Thoracic aorta (tissue), 2 donors: ENCODE measurements around the gene SLC50A1. TPM values are rescaled to one million over a fixed set of nuclear protein-coding genes. Genes with fewer than 3 reads are reported as not detected.
"Not testable (repeated sequence)": the region's sequence is repeated elsewhere in the genome, so short reads cannot be mapped to it uniquely, and the experiment has no call there.

Source experiments
- ATAC-seq: fragments of 150-250 bp; one replicate; pipeline ENCODE4 v1.8.0; 2017; ENCODE audit warnings: low read depth; ENCODE audit not compliant: insufficient number of reproducible peaks, low FRiP score
- DNase-seq: peaks from one replicate; pipeline ENCODE4 v3.0.0-alpha.2; 2020; ENCODE audit warnings: low spot score
- H3K27ac ChIP-seq, 2 donors: fragments of 200-600 bp; sonication (generic); 1 replicate in 1 of 2; 2 replicates in 1 of 2; pipeline ENCODE4 v1.5.1; 2016; ENCODE audit warnings: mild to moderate bottlenecking in 2 of 2, moderate library complexity in 2 of 2
- H3K27me3 ChIP-seq: fragments of 200-600 bp; sonication (generic); replicated peaks from 2 replicates; pipeline ENCODE4 v1.6.0; 2016; ENCODE audit warnings: mild to moderate bottlenecking; ENCODE audit not compliant: insufficient read depth
- H3K36me3 ChIP-seq: fragments of 200-600 bp; sonication (generic); one replicate; pipeline ENCODE4 v1.5.1; 2016
- H3K4me1 ChIP-seq, 2 donors: fragments of 200-600 bp; sonication (generic); 1 replicate in 1 of 2; 2 replicates in 1 of 2; pipeline versions ENCODE4 v1.5.1 to v1.6.0; 2016; ENCODE audit warnings: low read depth in 2 of 2, mild to moderate bottlenecking in 1 of 2; ENCODE audit not compliant: control insufficient read depth in 1 of 2
- H3K4me3 ChIP-seq: fragments of 200-600 bp; sonication (generic); 2 replicates; pipeline ENCODE4 v1.5.1; 2016; ENCODE audit warnings: mild to moderate bottlenecking
- H3K9me3 ChIP-seq: fragments of 200-600 bp; sonication (generic); 2 replicates; pipeline ENCODE4 v1.5.1; 2016
- total RNA-seq, 2 donors: library from RNA; depleted of rRNA; stranded (reverse); fragments of >200 nt; gene quantifications; one replicate each; pipeline versions ENCODE4 v1.1.0 to v1.2.3, GENCODE V29; 2016
- TF ChIP-seq, protein P1 (sequence below): fragments of 200-600 bp; sonication (generic); IDR thresholded peaks from one replicate; pipeline ENCODE4 v1.5.1; 2019; ENCODE audit warnings: antibody characterized with exemption

The SLC50A1 gene
- total RNA-seq, 2 donors from 2014 or later, result 13.0 to 22.2 TPM

DNA sequence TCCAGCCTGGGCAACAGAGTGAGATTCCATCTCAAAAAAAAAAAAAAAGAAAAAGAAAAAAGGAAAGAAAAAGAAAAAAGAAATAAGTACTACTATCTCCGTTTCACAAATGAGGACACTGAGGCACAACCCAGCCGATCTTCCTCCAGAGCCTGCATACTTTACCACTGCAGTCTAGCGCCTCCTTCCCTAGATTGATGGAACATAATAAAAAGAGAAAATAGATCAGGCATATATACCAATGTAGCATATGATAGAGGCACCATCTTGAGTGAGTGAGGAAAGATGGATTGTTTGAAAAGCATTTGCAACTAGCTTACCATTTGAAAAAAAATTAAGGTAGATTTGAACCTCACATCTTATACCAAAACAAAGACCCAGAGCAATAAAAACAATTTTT is 9.8 kb downstream of the SLC50A1 start:
- H3K9me3 ChIP-seq, result no peaks in the 10 kb centered on the region
- no peaks in the 10 kb centered on the region for H3K27me3 ChIP-seq
- no peaks in the 10 kb centered on the region for H3K4me1 ChIP-seq
- TF ChIP-seq, protein P1, sequence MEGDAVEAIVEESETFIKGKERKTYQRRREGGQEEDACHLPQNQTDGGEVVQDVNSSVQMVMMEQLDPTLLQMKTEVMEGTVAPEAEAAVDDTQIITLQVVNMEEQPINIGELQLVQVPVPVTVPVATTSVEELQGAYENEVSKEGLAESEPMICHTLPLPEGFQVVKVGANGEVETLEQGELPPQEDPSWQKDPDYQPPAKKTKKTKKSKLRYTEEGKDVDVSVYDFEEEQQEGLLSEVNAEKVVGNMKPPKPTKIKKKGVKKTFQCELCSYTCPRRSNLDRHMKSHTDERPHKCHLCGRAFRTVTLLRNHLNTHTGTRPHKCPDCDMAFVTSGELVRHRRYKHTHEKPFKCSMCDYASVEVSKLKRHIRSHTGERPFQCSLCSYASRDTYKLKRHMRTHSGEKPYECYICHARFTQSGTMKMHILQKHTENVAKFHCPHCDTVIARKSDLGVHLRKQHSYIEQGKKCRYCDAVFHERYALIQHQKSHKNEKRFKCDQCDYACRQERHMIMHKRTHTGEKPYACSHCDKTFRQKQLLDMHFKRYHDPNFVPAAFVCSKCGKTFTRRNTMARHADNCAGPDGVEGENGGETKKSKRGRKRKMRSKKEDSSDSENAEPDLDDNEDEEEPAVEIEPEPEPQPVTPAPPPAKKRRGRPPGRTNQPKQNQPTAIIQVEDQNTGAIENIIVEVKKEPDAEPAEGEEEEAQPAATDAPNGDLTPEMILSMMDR, result no peak
- H3K36me3 ChIP-seq, result no peaks in the 10 kb centered on the region
- no peak overlapping the region for H3K4me3 ChIP-seq
- ATAC-seq (no peak), DNase-seq (no peak)
- no peak overlapping the region for H3K27ac ChIP-seq

DNA sequence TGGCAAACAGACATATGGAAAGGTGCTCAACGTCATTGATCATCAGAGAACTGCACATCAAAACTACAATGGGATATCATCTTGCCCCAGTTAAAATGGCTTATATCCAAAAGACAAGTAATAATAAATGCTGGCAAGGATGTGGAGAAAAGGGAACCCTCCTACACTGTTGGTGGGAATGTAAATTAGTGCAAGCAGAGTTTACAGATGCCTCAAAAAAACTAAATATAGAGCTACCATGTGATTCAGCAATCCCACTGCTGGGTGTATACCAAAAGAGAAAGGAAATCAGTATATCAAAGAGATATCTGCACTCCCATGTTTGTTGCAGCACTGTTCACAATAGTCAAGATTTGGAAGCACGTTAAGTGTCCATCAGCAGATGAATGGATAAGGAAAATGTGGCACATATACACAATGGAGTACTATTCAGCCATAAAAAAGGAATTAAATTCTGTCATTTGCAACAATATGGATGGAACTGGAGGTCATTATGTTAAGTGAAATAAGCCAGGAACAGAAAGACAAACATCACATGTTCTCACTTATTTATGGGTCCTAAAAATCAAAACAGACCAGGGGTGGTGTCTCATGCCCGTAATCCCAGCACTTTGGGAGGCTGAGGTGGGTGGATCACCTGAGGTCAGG is 20.5 kb downstream of the SLC50A1 start:
- DNase-seq, H3K4me1 ChIP-seq: not testable (repeated sequence)

DNA sequence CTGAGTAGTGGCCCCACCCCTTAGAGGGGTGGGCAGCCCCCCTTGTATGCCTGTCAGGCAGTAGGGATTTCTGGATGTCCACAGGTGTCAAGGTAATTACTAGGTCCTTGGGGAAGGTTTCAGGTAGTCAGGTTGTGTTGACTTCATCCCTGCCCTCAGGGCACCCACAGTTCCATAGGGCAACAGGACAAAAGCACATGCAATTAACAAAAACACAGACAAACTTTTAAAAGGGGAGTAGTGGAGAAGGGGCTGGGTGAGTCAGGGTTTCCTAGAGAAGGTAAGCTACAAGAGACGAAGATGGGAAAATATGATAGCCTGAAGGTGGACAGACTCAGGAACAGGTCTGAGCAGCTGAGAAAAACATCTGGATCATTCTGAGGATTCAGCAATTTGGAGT is 23.3 kb downstream of the SLC50A1 start:
- TF ChIP-seq, protein P1, result no peak
- DNase-seq (no peak), ATAC-seq (no peak)

More for the DNA sequence above, 20.5 kb downstream of the SLC50A1 start:
- H3K4me3 ChIP-seq, ATAC-seq, H3K9me3 ChIP-seq, H3K27me3 ChIP-seq, H3K36me3 ChIP-seq, H3K27ac ChIP-seq: not testable (repeated sequence)

DNA sequence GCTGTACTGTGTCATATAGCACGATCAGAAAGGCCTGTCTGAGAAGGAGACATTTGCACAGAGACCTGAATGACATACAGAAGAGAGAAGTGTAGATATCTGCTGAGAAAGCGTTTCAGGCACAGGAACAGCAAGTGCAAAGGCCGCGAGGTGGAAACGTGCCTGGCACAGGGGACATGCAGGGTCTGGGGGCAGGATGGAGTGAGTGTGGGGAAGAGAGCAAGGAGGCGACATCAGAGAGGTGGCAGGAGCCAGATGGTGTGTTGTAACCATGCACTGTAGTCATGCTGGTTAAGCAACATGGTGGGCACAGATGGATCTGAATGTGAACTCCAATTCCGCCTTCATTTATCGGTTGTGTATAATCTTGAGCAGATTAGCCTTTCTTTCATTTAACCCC is 24.5 kb downstream of the SLC50A1 start:
- no peaks in the 10 kb centered on the region for H3K27me3 ChIP-seq
- TF ChIP-seq, protein P1, result no peak
- H3K4me1 ChIP-seq, result no peaks in the 10 kb centered on the region
- H3K4me3 ChIP-seq, result no peak overlapping the region
- no peaks in the 10 kb centered on the region for H3K9me3 ChIP-seq
- no peak overlapping the region for H3K27ac ChIP-seq
- H3K36me3 ChIP-seq, result no peaks in the 10 kb centered on the region
- ATAC-seq, result no peak
- no peak for DNase-seq

More for the DNA sequence above, 23.3 kb downstream of the SLC50A1 start:
- no peak overlapping the region for H3K27ac ChIP-seq
- H3K27me3 ChIP-seq, result no peaks in the 10 kb centered on the region
- H3K4me1 ChIP-seq, result no peaks in the 10 kb centered on the region
- H3K9me3 ChIP-seq, result no peaks in the 10 kb centered on the region
- no peak overlapping the region for H3K4me3 ChIP-seq
- H3K36me3 ChIP-seq, result no peaks in the 10 kb centered on the region

DNA sequence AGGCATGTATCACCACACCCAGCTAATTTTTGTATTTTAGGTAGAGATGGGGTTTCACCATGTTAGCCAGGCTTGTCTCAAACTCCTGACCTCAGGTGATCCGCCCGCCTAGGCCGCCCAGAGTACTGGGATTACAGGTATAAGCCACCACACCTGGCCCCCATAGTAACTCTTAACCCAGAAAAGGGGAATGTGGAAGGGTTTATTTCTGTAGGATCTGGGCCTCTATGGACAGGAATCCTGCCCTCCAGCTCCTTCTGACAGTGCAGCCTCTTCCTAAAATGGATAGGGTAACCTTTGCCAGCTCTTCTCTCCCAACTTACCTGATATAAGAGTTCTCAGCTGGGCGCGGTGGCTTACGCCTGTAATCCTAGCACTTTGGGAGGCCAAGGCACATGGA is 27.0 kb downstream of the SLC50A1 start:
- not testable (repeated sequence) for H3K36me3 ChIP-seq, H3K4me3 ChIP-seq, H3K27me3 ChIP-seq, H3K4me1 ChIP-seq, H3K27ac ChIP-seq, DNase-seq, ATAC-seq, H3K9me3 ChIP-seq

DNA sequence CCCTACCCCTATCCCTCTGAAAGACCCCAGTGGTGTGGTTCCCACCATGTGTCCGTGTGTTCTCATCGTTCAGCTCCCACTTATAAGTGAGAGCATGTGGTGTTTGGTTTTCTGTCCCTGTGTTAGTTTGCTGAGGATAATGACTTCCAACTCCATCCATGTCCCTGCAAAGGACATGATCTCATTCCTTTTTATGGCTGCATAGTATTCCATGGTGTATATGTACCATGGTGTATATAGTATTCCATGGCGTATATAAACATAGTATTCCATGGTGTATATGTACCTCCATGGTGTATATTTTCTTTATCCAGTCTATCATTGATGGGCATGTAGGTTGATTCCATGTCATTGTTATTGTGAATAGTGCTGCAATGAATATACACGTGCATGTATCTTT is 28.1 kb downstream of the SLC50A1 start:
- H3K36me3 ChIP-seq, H3K27ac ChIP-seq, H3K27me3 ChIP-seq, H3K4me3 ChIP-seq, H3K9me3 ChIP-seq, ATAC-seq, H3K4me1 ChIP-seq, DNase-seq: not testable (repeated sequence)

DNA sequence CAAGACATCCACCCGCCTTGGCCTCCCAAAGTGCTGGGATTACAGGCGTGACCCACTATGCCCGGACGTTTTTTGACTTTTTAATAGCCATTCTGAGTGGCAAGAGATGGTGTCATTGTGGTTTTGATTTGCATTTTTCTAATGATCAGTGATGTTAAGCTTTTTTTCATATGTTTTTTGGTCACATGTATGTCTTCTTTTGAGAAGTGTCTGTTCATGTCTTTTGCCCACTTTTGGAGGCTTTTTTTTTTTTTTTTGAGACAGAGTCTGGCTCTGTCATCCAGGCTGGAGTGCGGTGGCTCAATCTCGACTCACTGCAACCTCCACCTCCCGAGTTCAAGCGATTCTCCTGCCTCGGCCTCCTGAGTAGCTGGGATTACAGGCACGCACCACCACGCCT is 29.0 kb downstream of the SLC50A1 start:
- not testable (repeated sequence) for DNase-seq, H3K27me3 ChIP-seq, ATAC-seq, H3K4me1 ChIP-seq, H3K36me3 ChIP-seq, H3K4me3 ChIP-seq, H3K27ac ChIP-seq, H3K9me3 ChIP-seq
